H9 (cell line): ENCODE results near the gene TMEM81. TPM values are rescaled to one million over a fixed set of nuclear protein-coding genes. Genes with fewer than 3 reads are reported as not detected.

Experiments
- DNase-seq: peaks from one replicate; pipeline ENCODE4 v3.0.0-alpha.2; 2017
- H2AFZ ChIP-seq: one replicate; pipeline ENCODE4 v1.6.1; 2013; ENCODE audit warnings: mild to moderate bottlenecking, low read length, control low read depth, moderate library complexity
- H2AK5ac ChIP-seq: 2 replicates; pipeline ENCODE4 v1.6.1; 2013; ENCODE audit warnings: low read length, control low read depth, mixed read lengths; ENCODE audit not compliant: insufficient read length
- H2BK120ac ChIP-seq: one replicate; pipeline ENCODE4 v1.6.1; 2013; ENCODE audit warnings: low read depth, mild to moderate bottlenecking, low read length, control low read depth, inconsistent platforms; ENCODE audit not compliant: poor library complexity, severe bottlenecking
- H2BK12ac ChIP-seq: 2 replicates; pipeline ENCODE4 v1.6.1; 2013; ENCODE audit warnings: low read length, control low read depth, mixed read lengths, low read depth; ENCODE audit not compliant: insufficient read length
- H2BK15ac ChIP-seq: 2 replicates; pipeline ENCODE4 v1.6.1; 2013; ENCODE audit warnings: low read depth, low read length, control low read depth
- H2BK20ac ChIP-seq: one replicate; pipeline ENCODE4 v1.6.1; 2013; ENCODE audit warnings: low read depth, mild to moderate bottlenecking, low read length, control low read depth, inconsistent platforms; ENCODE audit not compliant: poor library complexity, severe bottlenecking
- H2BK5ac ChIP-seq: 2 replicates; pipeline ENCODE4 v1.6.1; 2013; ENCODE audit warnings: low read length, control low read depth, mixed read lengths; ENCODE audit not compliant: insufficient read length
- H3K14ac ChIP-seq: 2 replicates; pipeline ENCODE4 v1.6.1; 2013; ENCODE audit warnings: low read length, control low read depth; ENCODE audit not compliant: insufficient read depth
- H3K18ac ChIP-seq: 2 replicates; pipeline ENCODE4 v1.6.1; 2013; ENCODE audit warnings: low read depth, mild to moderate bottlenecking, mixed read lengths, low read length, control low read depth; ENCODE audit not compliant: insufficient read length
- H3K23ac ChIP-seq: 2 replicates; pipeline ENCODE4 v1.6.1; 2013; ENCODE audit warnings: low read length, control low read depth, mixed read lengths, low read depth; ENCODE audit not compliant: insufficient read length
- H3K23me2 ChIP-seq: 2 replicates; pipeline ENCODE4 v1.6.1; 2013; ENCODE audit warnings: low read depth, mild to moderate bottlenecking, mixed read lengths, low read length, control low read depth; ENCODE audit not compliant: insufficient read length, poor library complexity, severe bottlenecking
- H3K27ac ChIP-seq: 2 replicates; pipeline ENCODE4 v1.5.1; 2013; ENCODE audit warnings: low read length, control low read depth, mixed read lengths, low read depth; ENCODE audit not compliant: insufficient read length
- H3K27me3 ChIP-seq: 2 replicates; pipeline ENCODE4 v1.6.1; 2013; ENCODE audit warnings: low read length, control low read depth, inconsistent platforms; ENCODE audit not compliant: insufficient read depth
- H3K4ac ChIP-seq: 2 replicates; pipeline ENCODE4 v1.6.1; 2013; ENCODE audit warnings: low read depth, mild to moderate bottlenecking, control low read depth, inconsistent platforms, low read length, moderate library complexity
- H3K4me1 ChIP-seq: 2 replicates; pipeline ENCODE4 v1.6.1; 2013; ENCODE audit warnings: low read length, control low read depth, inconsistent platforms; ENCODE audit not compliant: insufficient read depth
- H3K4me2 ChIP-seq: 2 replicates; pipeline ENCODE4 v1.6.1; 2013; ENCODE audit warnings: low read length, control low read depth, mixed read lengths; ENCODE audit not compliant: insufficient read length, insufficient read depth
- H3K56ac ChIP-seq: 2 replicates; pipeline ENCODE4 v1.6.1; 2013; ENCODE audit warnings: low read depth, mild to moderate bottlenecking, mixed read lengths, low read length, control low read depth; ENCODE audit not compliant: insufficient read length
- H3K79me1 ChIP-seq: 2 replicates; pipeline ENCODE4 v1.6.1; 2013; ENCODE audit warnings: low read depth, mild to moderate bottlenecking, moderate library complexity, low read length, control low read depth, inconsistent platforms; ENCODE audit not compliant: insufficient read depth, poor library complexity, severe bottlenecking
- H3K79me2 ChIP-seq: 2 replicates; pipeline ENCODE4 v1.6.1; 2013; ENCODE audit warnings: low read length, control low read depth, inconsistent platforms; ENCODE audit not compliant: insufficient read depth
- H3K9ac ChIP-seq: 2 replicates; pipeline ENCODE4 v1.6.1; 2013; ENCODE audit warnings: low read length, control low read depth, mixed read lengths; ENCODE audit not compliant: insufficient read length; ENCODE audit errors: extremely low read depth
- H3K9me3 ChIP-seq: one replicate; pipeline ENCODE4 v1.6.1; 2013; ENCODE audit warnings: low read depth, low read length, inconsistent platforms; ENCODE audit not compliant: control insufficient read depth
- H3T11ph ChIP-seq: one replicate; pipeline ENCODE4 v1.6.1; 2013; ENCODE audit warnings: mild to moderate bottlenecking, low read length, control low read depth, inconsistent platforms
- H4K20me1 ChIP-seq: one replicate; pipeline ENCODE4 v1.6.1; 2013; ENCODE audit not compliant: control insufficient read depth, insufficient read length, insufficient read depth
- H4K5ac ChIP-seq: 2 replicates; pipeline ENCODE4 v1.6.1; 2013; ENCODE audit warnings: low read depth, mild to moderate bottlenecking, mixed read lengths, low read length, control low read depth; ENCODE audit not compliant: insufficient read length
- H4K8ac ChIP-seq: replicated peaks from 2 replicates; pipeline ENCODE4 v1.6.1; 2013; ENCODE audit warnings: low read length, control low read depth, mixed read lengths, low read depth; ENCODE audit not compliant: insufficient read length
- H4K91ac ChIP-seq: 2 replicates; pipeline ENCODE4 v1.6.1; 2013; ENCODE audit warnings: low read depth, mild to moderate bottlenecking, moderate library complexity, mixed read lengths, low read length, control low read depth; ENCODE audit not compliant: insufficient read length
- H3K27ac Mint-ChIP-seq, 3 experiments: 2 replicates in 2 of 3; 3 replicates in 1 of 3; pipeline ENCODE4 v1.8.0; 2020 to 2021; ENCODE audit warnings: mixed read lengths in 3 of 3, mild to moderate bottlenecking in 1 of 3, moderate library complexity in 1 of 3
- H3K27me3 Mint-ChIP-seq: 2 replicates; pipeline ENCODE4 v1.8.0; 2021; ENCODE audit warnings: low read depth, mild to moderate bottlenecking, moderate library complexity, mixed read lengths
- H3K36me3 Mint-ChIP-seq, 3 experiments: 2 replicates in 2 of 3; 3 replicates in 1 of 3; pipeline ENCODE4 v1.8.0; 2020 to 2021; ENCODE audit warnings: low read depth in 3 of 3, mixed read lengths in 3 of 3; ENCODE audit not compliant: insufficient read depth in 1 of 3
- H3K4me1 Mint-ChIP-seq, 2 experiments: 2 replicates each; pipeline ENCODE4 v1.8.0; 2020; ENCODE audit warnings: mixed read lengths in 2 of 2
- H3K4me3 Mint-ChIP-seq, 2 experiments: 2 replicates in 1 of 2; 3 replicates in 1 of 2; pipeline ENCODE4 v1.8.0; 2020 to 2021; ENCODE audit warnings: mild to moderate bottlenecking in 2 of 2, mixed read lengths in 2 of 2, moderate library complexity in 1 of 2
- H3K9me3 Mint-ChIP-seq, 2 experiments: 2 replicates in 1 of 2; 3 replicates in 1 of 2; pipeline ENCODE4 v1.8.0; 2020; ENCODE audit warnings: mild to moderate bottlenecking in 2 of 2, mixed read lengths in 2 of 2, moderate library complexity in 1 of 2
- WGBS: extraction: QIAGEN DNeasy Blood & Tissue Kit; methylation state at CpG from one replicate; pipeline ENCODE4 v1.1.7; 2013; ENCODE audit warnings: missing lambda C conversion rate, low lambda C conversion rate, mixed read lengths; ENCODE audit not compliant: insufficient read length; ENCODE audit errors: extremely low coverage; 5-methylcytosine and 5-hydroxymethylcytosine counted together
- total RNA-seq: library from RNA; stranded (reverse); gene quantifications from 2 replicates; pipeline ENCODE4 v1.2.1, GENCODE V29; 2021
- TF ChIP-seq, protein P1 (sequence below): fragments of 200-600 bp; sonication (generic); conservative IDR thresholded peaks from 3 replicates; pipeline ENCODE4 v1.8.0; 2021; ENCODE audit warnings: antibody characterized with exemption, mild to moderate bottlenecking

The TMEM81 gene
- total RNA-seq, 1 experiment from 2014 or later: 3.0 TPM

GRCh38 chr1:205091043-205091740, 6.9 kb upstream of the TMEM81 start:
- no peaks in the 10 kb centered on the region for H3K9me3 Mint-ChIP-seq
- Histone ChIP-seq H3K79me1 (no peaks in the 10 kb centered on the region), H2BK15ac (no peak overlapping the region), H2BK20ac (no peak overlapping the region), H3K79me2 (no peaks in the 10 kb centered on the region), H4K5ac (no peak overlapping the region), H4K91ac (no peak overlapping the region), H3K27me3 (no peaks in the 10 kb centered on the region), H3T11ph (no peak overlapping the region), H3K27ac (no peak overlapping the region), H3K4me2 (no peak overlapping the region), H3K23me2 (no peaks in the 10 kb centered on the region), H3K23ac (no peak overlapping the region), H3K4me1 (no peaks in the 10 kb centered on the region), H3K9me3 (no peaks in the 10 kb centered on the region), H2AFZ (no peak overlapping the region), H4K8ac (no peak overlapping the region), H2BK120ac (no peak overlapping the region), H2BK12ac (no peak overlapping the region), H3K4ac (no peak overlapping the region), H2BK5ac (no peak overlapping the region), H3K9ac (no peak overlapping the region), H3K14ac (no peak overlapping the region), H3K56ac (no peak overlapping the region), H2AK5ac (no peak overlapping the region), H4K20me1 (no peaks in the 10 kb centered on the region), H3K18ac (no peak overlapping the region)
- peak overlapping the region in 1 of 3 experiments; percentile 56; a peak in 1 of 7 replicates for H3K27ac Mint-ChIP-seq
- TF ChIP-seq, protein P1, sequence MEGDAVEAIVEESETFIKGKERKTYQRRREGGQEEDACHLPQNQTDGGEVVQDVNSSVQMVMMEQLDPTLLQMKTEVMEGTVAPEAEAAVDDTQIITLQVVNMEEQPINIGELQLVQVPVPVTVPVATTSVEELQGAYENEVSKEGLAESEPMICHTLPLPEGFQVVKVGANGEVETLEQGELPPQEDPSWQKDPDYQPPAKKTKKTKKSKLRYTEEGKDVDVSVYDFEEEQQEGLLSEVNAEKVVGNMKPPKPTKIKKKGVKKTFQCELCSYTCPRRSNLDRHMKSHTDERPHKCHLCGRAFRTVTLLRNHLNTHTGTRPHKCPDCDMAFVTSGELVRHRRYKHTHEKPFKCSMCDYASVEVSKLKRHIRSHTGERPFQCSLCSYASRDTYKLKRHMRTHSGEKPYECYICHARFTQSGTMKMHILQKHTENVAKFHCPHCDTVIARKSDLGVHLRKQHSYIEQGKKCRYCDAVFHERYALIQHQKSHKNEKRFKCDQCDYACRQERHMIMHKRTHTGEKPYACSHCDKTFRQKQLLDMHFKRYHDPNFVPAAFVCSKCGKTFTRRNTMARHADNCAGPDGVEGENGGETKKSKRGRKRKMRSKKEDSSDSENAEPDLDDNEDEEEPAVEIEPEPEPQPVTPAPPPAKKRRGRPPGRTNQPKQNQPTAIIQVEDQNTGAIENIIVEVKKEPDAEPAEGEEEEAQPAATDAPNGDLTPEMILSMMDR: no peak
- H3K4me3 Mint-ChIP-seq: no peak overlapping the region
- no peaks in the 10 kb centered on the region for H3K27me3 Mint-ChIP-seq
- DNase-seq: no peak
- peaks cover 18 to 71% (median 66%) of the 10 kb centered on the region in 3 experiments; a peak in 6 of 7 replicates for H3K36me3 Mint-ChIP-seq
- WGBS: no CpG with 5 or more reads among the region's 4 CpGs
- no peaks in the 10 kb centered on the region for H3K4me1 Mint-ChIP-seq
